HG03280 (cell line): ENCODE results near the gene TEPSIN.
"Not testable (repeated sequence)": the region's sequence is repeated elsewhere in the genome, so short reads cannot be mapped to it uniquely, and the experiment has no call there.

Experiments
- ATAC-seq: cut with Tn5 transposase; IDR thresholded peaks from one replicate; pipeline ENCODE4 v1.9.1; 2021; ENCODE audit warnings: mild to moderate bottlenecking, moderate library complexity; ENCODE audit not compliant: unreplicated experiment

Gene TEPSIN

DNA sequence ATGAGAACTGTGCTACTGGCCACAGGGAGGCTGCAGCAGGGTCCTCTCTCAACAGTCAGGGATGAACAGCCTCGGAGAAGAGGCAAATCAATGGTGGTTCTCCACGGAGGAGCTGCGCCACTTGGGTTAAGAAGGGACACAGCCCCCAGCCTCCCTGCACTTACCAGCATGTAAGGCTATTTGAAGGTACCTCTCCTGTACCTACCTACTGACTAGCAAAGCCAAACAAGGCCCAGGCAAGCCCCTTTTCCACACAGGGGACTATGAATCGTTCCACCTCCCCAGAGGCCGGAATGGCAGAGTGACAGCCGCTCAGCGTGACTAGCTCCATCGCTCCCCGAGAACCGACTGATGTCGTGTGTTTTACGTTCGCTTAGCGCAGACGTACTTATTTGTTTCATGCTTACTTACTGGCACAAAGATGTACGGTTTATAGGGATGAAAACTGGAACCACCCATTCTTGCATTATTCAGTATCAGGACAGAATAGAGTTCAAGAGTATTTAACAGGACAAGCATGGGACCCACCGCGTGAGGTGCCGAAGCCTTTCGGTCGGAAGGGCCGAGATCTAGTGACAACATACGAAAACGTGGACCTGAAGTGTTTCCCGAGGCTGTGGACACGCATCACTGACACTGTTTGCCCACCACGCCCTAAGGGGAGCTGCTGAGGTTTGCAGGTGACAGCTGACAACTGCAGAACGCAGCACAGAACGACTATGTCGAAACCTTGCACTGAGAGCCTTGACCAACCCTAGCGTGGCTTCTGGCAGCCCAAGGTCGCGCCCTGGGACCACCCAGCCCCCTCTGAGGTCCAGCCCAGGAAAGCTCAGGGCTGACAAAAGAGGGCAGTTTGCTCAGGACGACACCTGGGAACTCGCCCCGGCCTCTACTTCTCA lies 1.0 kb downstream of the TEPSIN start:
- no peak for ATAC-seq

DNA sequence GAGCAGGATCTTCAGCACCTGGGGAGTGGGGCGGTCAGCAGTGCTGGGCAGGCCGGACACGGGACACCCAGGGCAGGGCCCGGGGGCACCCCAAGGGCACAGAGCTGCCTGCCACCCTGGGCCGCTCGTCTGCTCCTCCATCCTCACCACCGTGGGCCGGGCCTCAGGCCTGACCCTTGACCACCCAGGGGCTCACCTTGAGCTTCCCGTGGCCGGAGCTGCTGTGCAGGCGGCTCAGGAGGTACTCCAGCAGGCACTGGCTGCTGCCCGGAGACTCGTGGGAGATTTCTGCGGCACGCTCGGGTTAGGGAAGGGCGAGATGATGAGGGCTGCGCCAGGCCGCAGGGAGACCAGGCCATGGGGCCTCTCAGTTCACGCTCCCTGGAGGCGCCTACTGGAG lies 2.1 kb downstream of the TEPSIN start:
- no peak for ATAC-seq

- ATAC-seq: no peak
These were observed 2.8 kb downstream of the TEPSIN start for GRCh38 chr17:81235822-81236740.

DNA sequence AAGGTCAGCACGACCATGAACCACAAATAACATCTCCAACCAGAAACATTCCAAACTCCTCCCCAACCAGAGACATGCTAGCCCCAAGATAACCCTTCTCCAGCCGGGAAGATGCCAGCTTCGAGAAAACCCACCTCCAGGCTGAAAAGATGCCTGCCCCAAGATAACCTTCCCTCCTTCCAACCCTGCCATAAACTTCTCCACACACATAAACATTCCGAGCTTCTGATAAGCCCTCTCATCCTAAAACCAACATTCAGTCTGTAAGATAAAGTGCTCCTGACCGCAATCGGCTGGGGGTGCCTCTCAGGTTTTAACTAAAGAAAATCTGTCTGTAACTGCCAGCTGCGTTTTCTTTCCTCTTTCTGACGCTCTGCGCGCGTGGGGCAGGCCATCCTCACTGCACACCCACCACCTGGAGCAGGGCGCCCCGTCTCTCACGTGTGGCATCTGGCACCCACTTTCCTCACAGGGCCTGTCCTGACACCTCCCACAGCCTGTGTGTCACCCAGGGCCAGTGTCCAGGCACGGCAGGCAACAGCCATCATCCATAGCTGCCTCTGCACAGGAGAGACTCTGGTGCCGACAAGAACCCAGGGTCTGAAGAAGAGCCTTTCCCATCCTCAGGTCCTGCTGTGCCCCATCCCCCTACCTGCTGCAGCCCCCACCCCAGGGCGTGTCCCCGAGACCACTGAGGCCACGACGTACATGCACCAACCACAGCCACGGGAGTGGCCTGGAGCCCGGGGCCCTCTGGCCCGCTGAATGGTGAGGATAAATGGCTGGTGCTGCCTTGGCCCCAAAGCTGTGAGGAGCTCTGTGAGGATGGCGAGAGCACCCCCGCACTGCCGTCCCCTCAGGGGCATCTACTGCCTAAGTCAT lies 3.7 kb downstream of the TEPSIN start:
- ATAC-seq: no peak

GRCh38 chr17:81234506-81234855 lies 4.4 kb downstream of the TEPSIN start:
- ATAC-seq: no peak

DNA sequence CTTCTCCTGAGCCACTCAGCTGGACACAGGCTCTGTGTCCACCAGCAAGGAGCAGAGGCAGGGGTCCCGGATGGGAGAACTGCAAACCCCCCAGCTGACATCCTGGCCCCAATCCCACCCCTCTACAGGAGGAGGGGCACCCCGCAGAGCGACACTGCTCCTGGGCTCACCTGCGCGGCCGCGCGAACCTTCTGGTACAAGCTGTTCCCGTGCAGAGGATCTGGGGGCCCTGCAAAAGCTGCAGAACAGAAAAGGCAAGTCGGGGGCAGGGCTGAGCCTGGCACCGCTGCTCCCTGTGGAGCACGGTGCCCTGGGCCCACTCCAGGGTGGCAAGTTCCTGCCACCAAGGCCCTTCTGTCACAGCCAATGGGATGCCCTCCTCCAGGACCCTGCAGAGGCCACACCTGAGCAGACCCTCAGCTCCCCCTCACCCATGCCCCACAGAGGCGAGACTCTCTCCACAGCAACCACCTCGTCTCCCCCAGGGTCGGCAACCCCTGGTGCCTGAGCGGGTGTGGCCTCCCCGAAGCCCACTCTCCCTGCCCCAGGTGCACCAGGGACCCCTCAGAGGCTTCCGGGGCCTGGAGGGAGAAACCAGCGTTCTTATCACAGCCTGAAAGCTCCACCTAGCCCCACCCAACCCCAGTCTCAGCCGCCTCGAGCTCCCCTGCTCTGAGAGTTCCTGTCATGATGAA lies 4.9 kb downstream of the TEPSIN start:
- no peak for ATAC-seq

GRCh38 chr17:81233316-81233715 lies 5.5 kb downstream of the TEPSIN start:
- no peak for ATAC-seq

GRCh38 chr17:81232616-81233241 lies 6.1 kb downstream of the TEPSIN start:
- no peak for ATAC-seq

DNA sequence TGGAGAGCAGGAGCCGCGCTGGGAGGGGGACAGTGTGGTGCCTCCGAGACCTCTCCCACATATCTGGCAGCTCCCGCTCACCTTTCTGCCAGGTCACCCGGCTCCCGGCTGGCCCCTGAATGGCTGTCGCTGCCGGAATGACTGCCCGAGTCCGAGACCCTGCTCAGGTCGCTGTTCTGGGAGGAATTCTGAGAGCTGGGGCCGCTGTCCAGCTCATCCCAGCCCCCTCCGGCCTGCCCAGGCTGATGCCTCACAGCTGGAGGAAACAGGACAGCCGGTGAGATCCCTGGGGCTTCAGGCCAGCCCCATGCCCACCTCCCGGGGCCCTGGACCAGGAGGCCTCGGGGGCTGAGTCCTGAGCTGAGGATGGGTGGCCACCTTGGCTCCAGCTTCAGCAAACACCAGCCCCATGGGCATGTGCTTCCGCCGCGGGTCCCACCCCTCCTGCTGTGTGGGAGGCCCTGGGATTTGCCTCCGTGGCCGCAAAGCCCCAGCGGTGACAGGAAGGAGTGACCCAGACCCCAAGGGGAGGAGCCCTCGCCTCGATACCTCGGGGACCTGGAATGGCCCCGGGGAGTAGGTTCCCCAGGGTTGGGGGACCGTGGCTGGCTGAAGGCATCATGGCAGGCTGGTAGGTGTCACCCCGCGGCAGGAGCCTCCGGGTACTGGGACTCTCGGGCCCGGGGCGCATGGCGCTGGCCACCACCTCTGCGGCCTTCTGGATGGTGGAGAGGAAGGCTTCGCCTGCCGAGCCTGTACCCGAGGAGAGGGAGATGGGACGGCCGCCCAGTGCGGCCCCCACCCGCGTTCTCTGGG lies 6.9 kb downstream of the TEPSIN start:
- no peak for ATAC-seq

- no peak for ATAC-seq
These were observed 7.7 kb downstream of the TEPSIN start for GRCh38 chr17:81231121-81231645.

GRCh38 chr17:81230043-81230820 lies 8.6 kb downstream of the TEPSIN start:
- no peak for ATAC-seq

GRCh38 chr17:81229666-81229920 lies 9.3 kb downstream of the TEPSIN start:
- no peak for ATAC-seq

DNA sequence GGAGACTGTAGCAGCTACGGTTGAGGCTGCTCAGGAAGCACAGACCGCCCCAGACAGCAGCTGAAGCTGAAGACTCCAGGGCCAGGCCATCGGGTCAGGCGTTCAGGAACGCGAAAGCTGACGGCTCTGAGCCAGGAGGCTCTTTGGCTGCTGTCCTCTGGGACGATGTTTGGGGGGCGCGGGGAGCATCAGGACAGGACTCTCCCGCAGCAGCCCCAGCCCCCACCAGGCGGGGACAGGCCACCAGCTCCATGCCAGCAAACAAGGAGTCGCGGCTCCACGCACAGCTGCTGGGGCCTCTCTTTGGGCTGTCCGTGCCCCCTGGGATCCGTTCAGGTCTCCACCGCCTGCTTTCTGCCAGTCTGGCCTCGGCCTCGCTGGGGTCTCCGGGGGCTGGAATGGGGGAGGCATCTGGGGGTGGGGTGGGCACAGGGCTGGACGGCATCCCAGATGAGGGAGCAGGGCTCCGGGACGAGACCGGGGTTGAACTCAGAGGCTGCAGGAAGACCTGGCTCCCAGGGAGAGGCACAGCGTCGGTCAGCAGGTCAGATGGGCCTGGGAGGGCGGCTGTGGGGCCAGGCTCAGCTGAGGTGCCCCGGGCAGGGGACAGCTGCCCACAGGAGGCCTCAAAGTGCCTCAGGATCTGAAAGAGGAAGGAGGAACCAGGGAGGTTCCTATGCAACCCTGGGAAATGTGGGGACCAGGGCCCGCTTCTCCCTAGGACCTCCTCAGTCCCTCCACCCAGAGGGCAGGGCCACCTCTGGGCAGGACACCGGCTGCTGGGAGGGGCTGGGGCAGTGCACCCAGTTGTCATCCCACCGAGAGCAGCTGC lies 9.8 kb downstream of the TEPSIN start:
- no peak for ATAC-seq

- no peak for ATAC-seq
These were observed 10.4 kb downstream of the TEPSIN start for GRCh38 chr17:81228420-81228819.

- ATAC-seq: not testable (repeated sequence)
These were observed 11.2 kb downstream of the TEPSIN start for GRCh38 chr17:81227630-81228029.

DNA sequence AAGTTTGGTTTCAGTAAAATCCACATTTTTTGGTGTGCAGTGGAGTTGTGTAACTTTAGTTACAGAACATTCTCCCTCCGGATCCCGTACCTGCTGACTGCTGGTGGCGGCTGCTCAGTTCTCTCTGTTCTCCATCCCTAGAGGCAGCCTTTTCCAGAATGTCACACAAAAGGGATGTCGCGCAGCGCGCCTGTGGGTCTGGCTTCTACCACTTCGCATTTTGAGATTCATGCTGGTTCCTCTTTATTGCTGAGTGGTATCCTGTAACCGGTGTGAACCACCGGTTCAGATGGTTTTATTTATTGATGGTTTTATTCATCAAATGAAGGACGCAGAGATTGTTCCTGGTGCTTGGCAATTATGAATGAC lies 15.1 kb downstream of the TEPSIN start:
- no peak for ATAC-seq
